Activated CD4-positive, CD25-positive, alpha-beta regulatory T cell (primary cell): Measurements from ENCODE around the gene SVOP.

Source experiments
- DNase-seq, 4 experiments: peaks; one replicate each; lab custom pipeline; 2025; lab: John Stamatoyannopoulos, UW

Gene SVOP

GRCh38 chr12:108935159-108935763 lies 85.6 kb downstream of the SVOP start:
- no peak for DNase-seq

- DNase-seq, result no peak
These were observed 86.9 kb downstream of the SVOP start for GRCh38 chr12:108933949-108934348.

- DNase-seq, result no peak
These were observed 90.1 kb downstream of the SVOP start for GRCh38 chr12:108930756-108931155.

- no peak for DNase-seq
These were observed 90.7 kb downstream of the SVOP start for GRCh38 chr12:108930155-108930554.

- DNase-seq, result no peak
These were observed 92.2 kb downstream of the SVOP start for GRCh38 chr12:108928695-108929094.

- no peak for DNase-seq
These were observed 98.0 kb downstream of the SVOP start for GRCh38 chr12:108922918-108923317.

GRCh38 chr12:108921946-108922345 lies 98.9 kb downstream of the SVOP start:
- DNase-seq, result no peak

- no peak for DNase-seq
These were observed 101.8 kb downstream of the SVOP start for GRCh38 chr12:108918960-108919642.

GRCh38 chr12:108918206-108918605 lies 102.7 kb downstream of the SVOP start:
- no peak for DNase-seq

GRCh38 chr12:108916336-108916735 lies 104.5 kb downstream of the SVOP start:
- DNase-seq, result no peak

- no peak for DNase-seq
These were observed 105.2 kb downstream of the SVOP start for GRCh38 chr12:108915632-108916133.

- DNase-seq, result no peak
These were observed 106.7 kb downstream of the SVOP start for GRCh38 chr12:108914121-108914531.

GRCh38 chr12:108912361-108912760 lies 108.5 kb downstream of the SVOP start:
- DNase-seq, result no peak

GRCh38 chr12:108911915-108912314 lies 109.0 kb downstream of the SVOP start:
- DNase-seq, result no peak

GRCh38 chr12:108910336-108910735 lies 110.5 kb downstream of the SVOP start:
- DNase-seq, result no peak

- no peak for DNase-seq
These were observed 113.0 kb downstream of the SVOP start for GRCh38 chr12:108907839-108908351.

GRCh38 chr12:108906971-108907370 lies 113.9 kb downstream of the SVOP start:
- DNase-seq, result no peak

- DNase-seq, result no peak
These were observed 115.1 kb downstream of the SVOP start for GRCh38 chr12:108905725-108906124.

GRCh38 chr12:108899145-108899544 lies 121.7 kb downstream of the SVOP start:
- DNase-seq, result no peak

GRCh38 chr12:108896817-108897216 lies 124.1 kb downstream of the SVOP start:
- DNase-seq, result no peak

- DNase-seq, result no peak
These were observed 124.5 kb downstream of the SVOP start for GRCh38 chr12:108896336-108896735.

- DNase-seq, result no peak
These were observed 125.6 kb downstream of the SVOP start for GRCh38 chr12:108895220-108895802.

- no peak for DNase-seq
These were observed 130.7 kb downstream of the SVOP start for GRCh38 chr12:108890208-108890607.
